Cardiac fibroblast (primary cell): ENCODE results near the gene CYB5R2.
A peak's percentile ranks its signal among the peaks of the same experiment; 100 is the strongest.

Experiments used
- DNase-seq, 2 donors: peaks; one replicate each; pipeline versions ENCODE4 v3.0.0 to v3.0.0-alpha.2; 2010; ENCODE audit warnings: low read depth in 2 of 2
- H3K4me3 ChIP-seq, 2 donors: replicated peaks in 1 of 2; 1 replicate in 1 of 2; 2 replicates in 1 of 2; pipeline ENCODE4 v1.5.1; 2011; ENCODE audit warnings: low read depth in 2 of 2, low read length in 2 of 2, mild to moderate bottlenecking in 2 of 2, moderate library complexity in 1 of 2
- CTCF ChIP-seq: IDR thresholded peaks from one replicate; pipeline ENCODE4 v1.5.1; 2011; ENCODE audit warnings: low read depth, mild to moderate bottlenecking, low read length, inconsistent platforms

CYB5R2 gene

GRCh38 chr11:7672960-7673723 lies at the start of gene CYB5R2:
TSS of gene CYB5R2 (minus strand) at chr11:7673500. CDS start at chr11:7672825, 675 bp downstream.
- H3K4me3 ChIP-seq: peak within 1 kb of the TSS; percentile 50 to 53
- DNase-seq: peak; percentile 53 to 71
- no peak for TF ChIP-seq CTCF

DNA sequence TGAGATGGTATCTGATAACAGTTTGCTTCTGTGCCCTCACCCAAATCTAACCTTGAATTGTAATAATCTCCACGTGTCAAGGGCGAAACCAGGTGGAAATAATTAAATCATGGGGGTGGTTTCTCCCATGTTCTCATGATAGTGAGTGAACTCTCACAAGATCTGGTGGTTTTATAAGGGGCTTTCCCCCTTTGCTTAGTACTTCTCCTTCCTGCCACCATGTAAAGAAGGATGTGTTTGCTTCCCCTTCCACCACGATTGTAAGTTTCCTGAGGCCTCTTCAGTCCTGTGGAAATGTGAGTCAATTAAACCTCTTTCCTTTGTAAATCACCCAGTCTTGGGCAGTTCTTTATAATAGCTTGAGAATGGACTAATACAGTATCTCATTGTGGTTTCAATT lies 41.5 kb upstream of the CYB5R2 start:
- H3K4me3 ChIP-seq: no peak overlapping the region
- DNase-seq: no peak
- no peak for TF ChIP-seq CTCF

- no peak for TF ChIP-seq CTCF
- H3K4me3 ChIP-seq: no peak within 1 kb of the TSS
- DNase-seq: no peak
Observed at GRCh38 chr11:7706377-7706776, 33.1 kb upstream of the CYB5R2 start, which contains the start of gene OVCH2. TSS of gene OVCH2 (minus strand) at chr11:7706477. CDS start at chr11:7706394, 83 bp downstream.

DNA sequence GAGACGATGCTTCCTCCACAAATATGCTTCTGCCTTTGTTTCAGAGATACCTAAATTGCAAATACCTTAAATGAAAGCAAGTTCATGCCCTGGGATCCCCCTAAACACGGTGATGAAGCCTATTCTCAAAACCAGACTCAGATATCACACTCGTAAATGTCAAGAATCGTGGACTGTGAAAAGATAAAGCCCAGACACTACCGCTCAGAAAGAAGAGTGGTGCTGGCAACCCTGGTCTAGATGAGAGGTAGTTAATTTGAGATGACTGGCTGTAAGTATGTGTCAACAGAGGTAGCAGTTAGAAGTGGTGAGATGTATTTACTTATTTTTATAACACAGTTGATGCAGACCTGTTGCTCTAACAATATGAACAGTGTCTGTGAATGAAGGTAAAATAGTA lies 30.4 kb upstream of the CYB5R2 start:
- H3K4me3 ChIP-seq: no peak overlapping the region
- no peak for TF ChIP-seq CTCF
- DNase-seq: no peak

GRCh38 chr11:7696424-7696823 lies 23.1 kb upstream of the CYB5R2 start:
- TF ChIP-seq CTCF: no peak
- no peak for DNase-seq
- H3K4me3 ChIP-seq: no peak overlapping the region

GRCh38 chr11:7694235-7694634 lies 20.9 kb upstream of the CYB5R2 start:
- DNase-seq: no peak
- no peak for TF ChIP-seq CTCF
- no peak overlapping the region for H3K4me3 ChIP-seq
